ENCODE results near the gene FATE1. TPM values are rescaled to one million over a fixed set of nuclear protein-coding genes. Genes with fewer than 3 reads are reported as not detected.

FATE1 gene
- total and polyA plus RNA-seq, 2 of the 8 experiments (the other 6 are each of a cell fraction or from before 2014, with no cell fraction given), result 0.12 TPM; not detected in 1

- TF ChIP-seq RAD21 (IDR thresholded peaks at IDR 0.05 in 1 of 2, conservative IDR thresholded peaks at IDR 0.05 in 1 of 2; ENCODE audit: low read depth in 2 of 2, low read length in 2 of 2), result no peak
- TF ChIP-seq CBX5 (IDR thresholded peaks at IDR 0.05; ENCODE audit: low read depth, low read length), result no peak
- TF ChIP-seq CHD7 (IDR thresholded peaks at IDR 0.05; ENCODE audit: insufficient replicate concordance, low read length), result no peak
- TF ChIP-seq CBX8 (IDR thresholded peaks at IDR 0.05; ENCODE audit: borderline replicate concordance, low read depth, low read length), result no peak
Measured at GRCh38 chrX:151726751-151727150, 10.9 kb downstream of the FATE1 start (continued).

Data from H1 (cell line).